HEK293 (cell line): Measurements from ENCODE around the gene FXYD5.

Experiments used
- GFI1B ChIP-seq: fragments of 450-650 bp; formaldehyde crosslinking; IDR thresholded peaks from 2 replicates; pipeline ENCODE4 v1.5.1; 2016; ENCODE audit warnings: missing biosample characterization, missing genetic modification characterization
- IKZF3 ChIP-seq: fragments of 450-650 bp; IDR thresholded peaks from 2 replicates; pipeline ENCODE4 v1.5.0; 2018; ENCODE audit warnings: missing biosample characterization, mild to moderate bottlenecking, missing genetic modification characterization, moderate library complexity
- KLF16 ChIP-seq: fragments of 450-650 bp; formaldehyde crosslinking; IDR thresholded peaks from 2 replicates; pipeline ENCODE4 v1.5.1; 2017; ENCODE audit warnings: missing biosample characterization, missing genetic modification characterization
- MZF1 ChIP-seq: fragments of 450-650 bp; formaldehyde crosslinking; IDR thresholded peaks from 2 replicates; pipeline ENCODE4 v1.5.1; 2017; ENCODE audit warnings: missing biosample characterization, missing genetic modification characterization, borderline replicate concordance
- PRDM1 ChIP-seq: fragments of 450-650 bp; formaldehyde crosslinking; IDR thresholded peaks from 2 replicates; pipeline ENCODE4; 2016; ENCODE audit warnings: missing biosample characterization, missing genetic modification characterization
- SP2 ChIP-seq: fragments of 450-650 bp; formaldehyde crosslinking; IDR thresholded peaks from 2 replicates; pipeline ENCODE4 v1.5.1; 2016; ENCODE audit warnings: missing biosample characterization, missing genetic modification characterization
- SP7 ChIP-seq: fragments of 450-650 bp; formaldehyde crosslinking; IDR thresholded peaks from 2 replicates; pipeline ENCODE4 v1.5.1; 2016; ENCODE audit warnings: missing biosample characterization, missing genetic modification characterization
- ZBTB1 ChIP-seq: fragments of 450-650 bp; formaldehyde crosslinking; IDR thresholded peaks from 2 replicates; pipeline ENCODE4 v1.5.1; 2016; ENCODE audit warnings: missing biosample characterization, missing genetic modification characterization
- ZNF155 ChIP-seq: fragments of 450-650 bp; formaldehyde crosslinking; IDR thresholded peaks from 2 replicates; pipeline ENCODE4 v1.5.1; 2016; ENCODE audit warnings: missing biosample characterization, missing genetic modification characterization
- ZNF157 ChIP-seq: fragments of 450-650 bp; formaldehyde crosslinking; IDR thresholded peaks from 2 replicates; pipeline ENCODE4 v1.5.1; 2016; ENCODE audit warnings: missing biosample characterization, missing genetic modification characterization
- ZNF175 ChIP-seq: fragments of 450-650 bp; formaldehyde crosslinking; IDR thresholded peaks from 2 replicates; pipeline ENCODE4 v1.5.1; 2016; ENCODE audit warnings: missing biosample characterization, missing genetic modification characterization
- ZNF2 ChIP-seq: fragments of 450-650 bp; formaldehyde crosslinking; IDR thresholded peaks from 2 replicates; pipeline ENCODE4 v1.5.1; 2016; ENCODE audit warnings: missing biosample characterization, missing genetic modification characterization
- ZNF202 ChIP-seq: fragments of 450-650 bp; formaldehyde crosslinking; IDR thresholded peaks from 2 replicates; pipeline ENCODE4 v1.5.1; 2016; ENCODE audit warnings: missing biosample characterization, missing genetic modification characterization, borderline replicate concordance
- ZNF211 ChIP-seq: fragments of 450-650 bp; formaldehyde crosslinking; IDR thresholded peaks from 2 replicates; pipeline ENCODE4 v1.5.1; 2016; ENCODE audit warnings: low read depth, missing biosample characterization, missing genetic modification characterization
- ZNF266 ChIP-seq: fragments of 450-650 bp; formaldehyde crosslinking; IDR thresholded peaks from 2 replicates; pipeline ENCODE4 v1.5.1; 2016; ENCODE audit warnings: missing biosample characterization, missing genetic modification characterization, low read depth
- ZNF350 ChIP-seq: fragments of 450-650 bp; formaldehyde crosslinking; IDR thresholded peaks from 2 replicates; pipeline ENCODE4 v1.5.0; 2017; ENCODE audit warnings: missing biosample characterization, mild to moderate bottlenecking, missing genetic modification characterization
- ZNF423 ChIP-seq: fragments of 450-650 bp; formaldehyde crosslinking; IDR thresholded peaks from 2 replicates; pipeline ENCODE4 v1.5.1; 2016; ENCODE audit warnings: missing biosample characterization, missing genetic modification characterization
- ZNF529 ChIP-seq: fragments of 450-650 bp; formaldehyde crosslinking; IDR thresholded peaks from 2 replicates; pipeline ENCODE4 v1.5.1; 2017; ENCODE audit warnings: missing genetic modification characterization, missing biosample characterization; ENCODE audit not compliant: insufficient replicate concordance
- ZNF548 ChIP-seq: fragments of 450-650 bp; formaldehyde crosslinking; IDR thresholded peaks from 2 replicates; pipeline ENCODE4 v1.5.1; 2016; ENCODE audit warnings: missing biosample characterization, missing genetic modification characterization
- ZNF555 ChIP-seq: fragments of 450-650 bp; formaldehyde crosslinking; conservative IDR thresholded peaks from 2 replicates; pipeline ENCODE4 v1.5.1; 2017; ENCODE audit warnings: missing biosample characterization, mild to moderate bottlenecking, missing genetic modification characterization, inconsistent platforms
- ZNF571 ChIP-seq: fragments of 450-650 bp; formaldehyde crosslinking; IDR thresholded peaks from 2 replicates; pipeline ENCODE4 v1.5.0; 2017; ENCODE audit warnings: missing biosample characterization, missing genetic modification characterization
- ZNF600 ChIP-seq: fragments of 450-650 bp; formaldehyde crosslinking; IDR thresholded peaks from 2 replicates; pipeline ENCODE4 v1.5.1; 2016; ENCODE audit warnings: missing biosample characterization, missing genetic modification characterization
- ZNF658 ChIP-seq: fragments of 450-650 bp; formaldehyde crosslinking; IDR thresholded peaks from 2 replicates; pipeline ENCODE4; 2016; ENCODE audit warnings: missing biosample characterization, missing genetic modification characterization
- ZNF76 ChIP-seq: fragments of 450-650 bp; formaldehyde crosslinking; IDR thresholded peaks from 2 replicates; pipeline ENCODE4; 2016; ENCODE audit warnings: low read depth, missing biosample characterization, missing genetic modification characterization, borderline replicate concordance
- ZNF792 ChIP-seq: fragments of 450-650 bp; formaldehyde crosslinking; IDR thresholded peaks from 2 replicates; pipeline ENCODE4 v1.5.1; 2016; ENCODE audit warnings: missing biosample characterization, missing genetic modification characterization
- ZXDB ChIP-seq: fragments of 450-650 bp; formaldehyde crosslinking; IDR thresholded peaks from 2 replicates; pipeline ENCODE4 v1.5.1; 2016; ENCODE audit warnings: missing biosample characterization, missing genetic modification characterization
- TF ChIP-seq, protein P1 (sequence below): fragments of 450-650 bp; formaldehyde crosslinking; IDR thresholded peaks from 2 replicates; pipeline ENCODE4; 2016; ENCODE audit warnings: missing biosample characterization, missing genetic modification characterization
- TF ChIP-seq, protein P2 (sequence below): fragments of 450-650 bp; formaldehyde crosslinking; IDR thresholded peaks from 2 replicates; pipeline ENCODE4 v1.5.1; 2016; ENCODE audit warnings: missing biosample characterization, missing genetic modification characterization
- TF ChIP-seq, protein P3 (sequence below): fragments of 450-650 bp; formaldehyde crosslinking; IDR thresholded peaks from 2 replicates; pipeline ENCODE4 v1.5.1; 2016; ENCODE audit warnings: missing biosample characterization, missing genetic modification characterization
- TF ChIP-seq, protein P4 (sequence below): fragments of 450-650 bp; formaldehyde crosslinking; IDR thresholded peaks from 2 replicates; pipeline ENCODE4 v1.5.1; 2017; ENCODE audit warnings: missing biosample characterization, missing genetic modification characterization
- TF ChIP-seq, protein P5 (sequence below): fragments of 450-650 bp; formaldehyde crosslinking; IDR thresholded peaks from 2 replicates; pipeline ENCODE4 v1.5.1; 2016; ENCODE audit warnings: missing biosample characterization, missing genetic modification characterization

The FXYD5 gene

DNA sequence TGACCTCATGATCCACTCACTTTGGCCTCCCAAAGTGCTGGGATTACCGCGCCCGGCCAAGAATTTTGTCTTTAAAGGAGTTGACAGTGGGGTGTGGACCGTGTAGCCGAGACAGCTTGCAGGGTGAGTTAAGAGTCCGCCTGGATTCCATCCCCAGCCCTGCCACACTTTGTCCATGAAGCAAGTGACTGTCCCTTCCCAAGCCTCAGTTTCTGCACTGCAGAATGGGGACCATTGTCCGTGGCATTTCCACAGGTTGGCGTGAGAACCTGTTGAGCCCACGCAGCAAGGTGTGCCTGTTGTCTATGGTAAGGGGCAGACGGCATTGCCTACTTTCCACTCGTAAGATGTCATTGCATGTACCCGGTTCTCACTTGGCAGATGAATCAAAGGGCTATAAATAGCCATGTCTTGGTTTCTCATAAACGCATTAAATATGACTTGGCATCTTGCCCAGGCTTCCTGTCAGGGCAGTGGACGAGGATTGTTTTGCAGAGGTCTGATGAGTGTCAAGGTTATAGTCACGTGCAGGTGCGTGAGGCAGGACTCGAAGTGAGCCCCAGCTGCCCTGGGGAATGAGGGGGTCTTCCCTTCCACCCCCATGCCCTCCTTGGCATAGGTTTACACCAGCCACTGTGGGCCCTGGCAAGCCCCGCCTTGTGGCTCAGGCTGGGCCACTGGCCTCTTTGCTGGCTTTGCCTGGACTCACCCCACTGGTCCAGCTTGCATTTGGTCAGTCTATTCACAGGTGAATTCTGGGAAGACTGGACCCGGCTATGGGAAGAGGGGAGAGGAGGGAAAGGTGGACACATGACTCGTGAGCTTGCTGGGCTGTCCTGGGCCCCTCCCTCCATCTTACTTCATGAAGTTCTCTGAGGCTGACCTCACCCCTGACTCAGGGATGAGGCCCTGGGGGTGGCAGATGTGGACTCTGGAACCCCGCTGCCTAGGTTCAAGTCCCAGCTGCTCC is 59.4 kb downstream of the FXYD5 start (continued):
- TF ChIP-seq, protein P1, sequence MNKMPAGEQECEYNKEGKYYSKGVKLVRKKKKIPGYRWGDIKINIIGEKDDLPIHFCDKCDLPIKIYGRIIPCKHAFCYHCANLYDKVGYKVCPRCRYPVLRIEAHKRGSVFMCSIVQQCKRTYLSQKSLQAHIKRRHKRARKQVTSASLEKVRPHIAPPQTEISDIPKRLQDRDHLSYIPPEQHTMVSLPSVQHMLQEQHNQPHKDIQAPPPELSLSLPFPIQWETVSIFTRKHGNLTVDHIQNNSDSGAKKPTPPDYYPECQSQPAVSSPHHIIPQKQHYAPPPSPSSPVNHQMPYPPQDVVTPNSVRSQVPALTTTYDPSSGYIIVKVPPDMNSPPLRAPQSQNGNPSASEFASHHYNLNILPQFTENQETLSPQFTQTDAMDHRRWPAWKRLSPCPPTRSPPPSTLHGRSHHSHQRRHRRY (tag by site-specific recombination) = 0 out of 2 replicates have a peak, but pooled peaks have one; percentile 42
- no peak for TF ChIP-seq ZNF175
- TF ChIP-seq ZNF157 (tag by site-specific recombination) = no peak
- TF ChIP-seq, protein P2, sequence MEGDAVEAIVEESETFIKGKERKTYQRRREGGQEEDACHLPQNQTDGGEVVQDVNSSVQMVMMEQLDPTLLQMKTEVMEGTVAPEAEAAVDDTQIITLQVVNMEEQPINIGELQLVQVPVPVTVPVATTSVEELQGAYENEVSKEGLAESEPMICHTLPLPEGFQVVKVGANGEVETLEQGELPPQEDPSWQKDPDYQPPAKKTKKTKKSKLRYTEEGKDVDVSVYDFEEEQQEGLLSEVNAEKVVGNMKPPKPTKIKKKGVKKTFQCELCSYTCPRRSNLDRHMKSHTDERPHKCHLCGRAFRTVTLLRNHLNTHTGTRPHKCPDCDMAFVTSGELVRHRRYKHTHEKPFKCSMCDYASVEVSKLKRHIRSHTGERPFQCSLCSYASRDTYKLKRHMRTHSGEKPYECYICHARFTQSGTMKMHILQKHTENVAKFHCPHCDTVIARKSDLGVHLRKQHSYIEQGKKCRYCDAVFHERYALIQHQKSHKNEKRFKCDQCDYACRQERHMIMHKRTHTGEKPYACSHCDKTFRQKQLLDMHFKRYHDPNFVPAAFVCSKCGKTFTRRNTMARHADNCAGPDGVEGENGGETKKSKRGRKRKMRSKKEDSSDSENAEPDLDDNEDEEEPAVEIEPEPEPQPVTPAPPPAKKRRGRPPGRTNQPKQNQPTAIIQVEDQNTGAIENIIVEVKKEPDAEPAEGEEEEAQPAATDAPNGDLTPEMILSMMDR (tag by site-specific recombination) = no peak
- TF ChIP-seq SP2 (tag by site-specific recombination) = peak; percentile 35; the same call in 1 of the 2 replicates
- TF ChIP-seq, protein P3, sequence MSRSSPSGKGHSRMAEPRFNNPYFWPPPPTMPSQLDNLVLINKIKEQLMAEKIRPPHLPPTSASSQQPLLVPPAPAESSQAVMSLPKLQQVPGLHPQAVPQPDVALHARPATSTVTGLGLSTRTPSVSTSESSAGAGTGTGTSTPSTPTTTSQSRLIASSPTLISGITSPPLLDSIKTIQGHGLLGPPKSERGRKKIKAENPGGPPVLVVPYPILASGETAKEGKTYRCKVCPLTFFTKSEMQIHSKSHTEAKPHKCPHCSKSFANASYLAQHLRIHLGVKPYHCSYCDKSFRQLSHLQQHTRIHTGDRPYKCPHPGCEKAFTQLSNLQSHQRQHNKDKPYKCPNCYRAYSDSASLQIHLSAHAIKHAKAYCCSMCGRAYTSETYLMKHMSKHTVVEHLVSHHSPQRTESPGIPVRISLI (tag by site-specific recombination) = no peak
- TF ChIP-seq KLF16 (tag by site-specific recombination) = no peak
- peak; percentile 78; the same call in 1 of the 2 replicates for TF ChIP-seq ZNF76 (tag by site-specific recombination)
- no peak for TF ChIP-seq ZNF792
- TF ChIP-seq SP7 (tag by site-specific recombination) = peak; percentile 84
- TF ChIP-seq ZXDB (tag by site-specific recombination) = no peak; the same call in 1 of the 2 replicates
- no peak for TF ChIP-seq ZNF423 (tag by site-specific recombination)
- TF ChIP-seq ZNF600 = peak; percentile 81; the same call in 1 of the 2 replicates
- TF ChIP-seq, protein P4, sequence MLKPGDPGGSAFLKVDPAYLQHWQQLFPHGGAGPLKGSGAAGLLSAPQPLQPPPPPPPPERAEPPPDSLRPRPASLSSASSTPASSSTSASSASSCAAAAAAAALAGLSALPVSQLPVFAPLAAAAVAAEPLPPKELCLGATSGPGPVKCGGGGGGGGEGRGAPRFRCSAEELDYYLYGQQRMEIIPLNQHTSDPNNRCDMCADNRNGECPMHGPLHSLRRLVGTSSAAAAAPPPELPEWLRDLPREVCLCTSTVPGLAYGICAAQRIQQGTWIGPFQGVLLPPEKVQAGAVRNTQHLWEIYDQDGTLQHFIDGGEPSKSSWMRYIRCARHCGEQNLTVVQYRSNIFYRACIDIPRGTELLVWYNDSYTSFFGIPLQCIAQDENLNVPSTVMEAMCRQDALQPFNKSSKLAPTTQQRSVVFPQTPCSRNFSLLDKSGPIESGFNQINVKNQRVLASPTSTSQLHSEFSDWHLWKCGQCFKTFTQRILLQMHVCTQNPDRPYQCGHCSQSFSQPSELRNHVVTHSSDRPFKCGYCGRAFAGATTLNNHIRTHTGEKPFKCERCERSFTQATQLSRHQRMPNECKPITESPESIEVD (tag by site-specific recombination) = no peak; the same call in 1 of the 2 replicates
- no peak for TF ChIP-seq ZNF202 (tag by site-specific recombination)
- peak; percentile 39 for TF ChIP-seq PRDM1 (tag by site-specific recombination)
- TF ChIP-seq ZNF658 = no peak
- TF ChIP-seq GFI1B (tag by site-specific recombination) = no peak; the same call in 1 of the 2 replicates
- TF ChIP-seq ZNF529 (tag by site-specific recombination) = no peak
- TF ChIP-seq ZBTB1 (tag by site-specific recombination) = no peak; the same call in 1 of the 2 replicates
- TF ChIP-seq ZNF155 (tag by site-specific recombination) = no peak
- no peak for TF ChIP-seq ZNF211 (tag by site-specific recombination)
- no peak for TF ChIP-seq ZNF266 (tag by site-specific recombination)
- no peak for TF ChIP-seq ZNF555
- TF ChIP-seq IKZF3 (tag by site-specific recombination) = no peak
- no peak for TF ChIP-seq MZF1 (tag by site-specific recombination)
- TF ChIP-seq, protein P5, sequence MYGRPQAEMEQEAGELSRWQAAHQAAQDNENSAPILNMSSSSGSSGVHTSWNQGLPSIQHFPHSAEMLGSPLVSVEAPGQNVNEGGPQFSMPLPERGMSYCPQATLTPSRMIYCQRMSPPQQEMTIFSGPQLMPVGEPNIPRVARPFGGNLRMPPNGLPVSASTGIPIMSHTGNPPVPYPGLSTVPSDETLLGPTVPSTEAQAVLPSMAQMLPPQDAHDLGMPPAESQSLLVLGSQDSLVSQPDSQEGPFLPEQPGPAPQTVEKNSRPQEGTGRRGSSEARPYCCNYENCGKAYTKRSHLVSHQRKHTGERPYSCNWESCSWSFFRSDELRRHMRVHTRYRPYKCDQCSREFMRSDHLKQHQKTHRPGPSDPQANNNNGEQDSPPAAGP (tag by site-specific recombination) = peak; percentile 51
- no peak for TF ChIP-seq ZNF350 (tag by site-specific recombination)
- peak; percentile 51; the same call in 1 of the 2 replicates for TF ChIP-seq ZNF2
- TF ChIP-seq ZNF548 = no peak
- TF ChIP-seq ZNF571 (tag by site-specific recombination) = no peak
